AG04449 (cell line): ENCODE data around the gene DENND1A.

Experiments used
- CTCF ChIA-PET: fragments of 350-600 bp; formaldehyde crosslinking; extraction: SDS; loops from one replicate; lab custom pipeline; 2021; ENCODE audit warnings: antibody characterized with exemption; lab: Yijun Ruan, JAX
- POLR2A ChIA-PET: fragments of 400-600, 350-600 bp; formaldehyde crosslinking; extraction: SDS; loops from one replicate; lab custom pipeline; 2020; ENCODE audit warnings: antibody characterized with exemption, inconsistent platforms; lab: Yijun Ruan, JAX
- DNase-seq: peaks from one replicate; pipeline ENCODE4 v3.0.0-alpha.2; 2010; ENCODE audit warnings: low read depth, low spot score
- H3K4me3 ChIP-seq: 2 replicates; pipeline ENCODE4 v1.5.1; 2011; ENCODE audit warnings: low read depth, mild to moderate bottlenecking, control low read depth, low read length
- CTCF ChIP-seq: IDR thresholded peaks from one replicate; pipeline ENCODE4 v1.5.1; 2011; ENCODE audit warnings: mild to moderate bottlenecking, moderate library complexity, low read length, control low read depth, inconsistent platforms; ENCODE audit not compliant: insufficient read depth; ENCODE audit errors: missing control alignments

Gene DENND1A

GRCh38 chr9:123567013-123567412 is 362.9 kb downstream of the DENND1A start:
- ChIA-PET CTCF (no interaction called here), POLR2A (no interaction called here)
- no peak for DNase-seq
- no peak overlapping the region for H3K4me3 ChIP-seq
- TF ChIP-seq CTCF: no peak

GRCh38 chr9:123564652-123565051 is 365.3 kb downstream of the DENND1A start:
- DNase-seq: no peak
- no peak overlapping the region for H3K4me3 ChIP-seq
- ChIA-PET CTCF (no interaction called here), POLR2A (no interaction called here)
- no peak for TF ChIP-seq CTCF

- CTCF ChIA-PET: no interaction called here
- no peak for TF ChIP-seq CTCF
- H3K4me3 ChIP-seq: no peak overlapping the region
- POLR2A ChIA-PET: no interaction called here
- peak; percentile 93 for DNase-seq
These were observed 367.0 kb downstream of the DENND1A start for GRCh38 chr9:123562844-123563346.

GRCh38 chr9:123561046-123561445 is 368.9 kb downstream of the DENND1A start:
- no peak for DNase-seq
- POLR2A ChIA-PET: no interaction called here
- no peak overlapping the region for H3K4me3 ChIP-seq
- CTCF ChIA-PET: no interaction called here
- TF ChIP-seq CTCF: no peak

GRCh38 chr9:123556464-123557435 is 373.2 kb downstream of the DENND1A start:
- ChIA-PET CTCF (interaction anchor here (1.2 to 1.7 kb wide), 2 partner anchors 12 to 14 kb away, joined by 3 to 8 read pairs; no protein-coding TSS in a partner anchor), POLR2A (no interaction called here)
- TF ChIP-seq CTCF: no peak
- no peak overlapping the region for H3K4me3 ChIP-seq
- DNase-seq: no peak

- ChIA-PET CTCF (interaction anchor here (0.9 kb wide), 1 partner anchor 9 kb away, joined by 3 read pairs; no protein-coding TSS in a partner anchor), POLR2A (no interaction called here)
- no peak for DNase-seq
- H3K4me3 ChIP-seq: no peak overlapping the region
- no peak for TF ChIP-seq CTCF
These were observed 374.3 kb downstream of the DENND1A start for GRCh38 chr9:123555646-123556045.
